Trophoblast cell (in vitro differentiated cells and primary cell): ENCODE measurements around the gene RGL2.

Experiments used
- DNase-seq, 2 donors: peaks; one replicate each; pipeline ENCODE4 v3.0.0-alpha.2; 2016
- H2AFZ ChIP-seq: 2 replicates; pipeline ENCODE4 v1.6.1; 2013; ENCODE audit warnings: low read length, moderate library complexity, mild to moderate bottlenecking; ENCODE audit not compliant: insufficient read depth, poor library complexity
- H2AK5ac ChIP-seq: 2 replicates; pipeline ENCODE4 v1.6.1; 2013; ENCODE audit warnings: mild to moderate bottlenecking, low read length
- H2BK120ac ChIP-seq: 2 replicates; pipeline ENCODE4 v1.6.1; 2013; ENCODE audit warnings: low read length, mild to moderate bottlenecking, moderate library complexity; ENCODE audit not compliant: insufficient read depth, poor library complexity
- H2BK12ac ChIP-seq: 2 replicates; pipeline ENCODE4 v1.6.1; 2013; ENCODE audit warnings: mild to moderate bottlenecking, low read length, moderate library complexity
- H2BK5ac ChIP-seq: 2 replicates; pipeline ENCODE4 v1.6.1; 2013; ENCODE audit warnings: low read length, low read depth, moderate library complexity, mild to moderate bottlenecking; ENCODE audit not compliant: poor library complexity
- H3K14ac ChIP-seq: 2 replicates; pipeline ENCODE4 v1.6.1; 2013; ENCODE audit warnings: mild to moderate bottlenecking, low read length
- H3K18ac ChIP-seq: 2 replicates; pipeline ENCODE4 v1.6.1; 2013; ENCODE audit warnings: mild to moderate bottlenecking, low read length
- H3K23ac ChIP-seq: 2 replicates; pipeline ENCODE4 v1.6.1; 2013; ENCODE audit warnings: low read length
- H3K27ac ChIP-seq: 2 replicates; pipeline ENCODE4 v1.5.1; 2013; ENCODE audit warnings: low read depth, mild to moderate bottlenecking, inconsistent platforms, low read length, moderate library complexity
- H3K27me3 ChIP-seq: 2 replicates; pipeline ENCODE4 v1.6.1; 2013; ENCODE audit warnings: inconsistent platforms, mild to moderate bottlenecking, low read length, moderate library complexity; ENCODE audit not compliant: insufficient read depth
- H3K36me3 ChIP-seq, 2 experiments: 1 replicate in 1 of 2; 2 replicates in 1 of 2; pipeline ENCODE4 v1.6.1; 2013; ENCODE audit warnings: low read length in 2 of 2, mild to moderate bottlenecking in 2 of 2, moderate library complexity in 1 of 2; ENCODE audit not compliant: insufficient read depth in 2 of 2, control insufficient read depth in 1 of 2
- H3K4ac ChIP-seq: 2 replicates; pipeline ENCODE4 v1.6.1; 2013; ENCODE audit warnings: low read depth, mild to moderate bottlenecking, low read length, moderate library complexity
- H3K4me1 ChIP-seq, 2 experiments: 1 replicate in 1 of 2; 2 replicates in 1 of 2; pipeline ENCODE4 v1.6.1; 2013; ENCODE audit warnings: low read length in 2 of 2, mild to moderate bottlenecking in 2 of 2, moderate library complexity in 1 of 2; ENCODE audit not compliant: insufficient read depth in 2 of 2, control insufficient read depth in 1 of 2
- H3K4me2 ChIP-seq: 2 replicates; pipeline ENCODE4 v1.6.1; 2013; ENCODE audit warnings: inconsistent platforms, mild to moderate bottlenecking, low read length, moderate library complexity
- H3K4me3 ChIP-seq: 2 replicates; pipeline ENCODE4 v1.5.1; 2013; ENCODE audit warnings: mild to moderate bottlenecking, low read depth, low read length, inconsistent platforms
- H3K79me1 ChIP-seq: one replicate; pipeline ENCODE4 v1.6.1; 2013; ENCODE audit warnings: low read length
- H3K79me2 ChIP-seq: 2 replicates; pipeline ENCODE4 v1.6.1; 2013; ENCODE audit warnings: low read length, mild to moderate bottlenecking; ENCODE audit not compliant: control insufficient read depth, insufficient read depth, poor library complexity
- H3K9ac ChIP-seq: 2 replicates; pipeline ENCODE4 v1.6.1; 2013; ENCODE audit warnings: mild to moderate bottlenecking, low read length
- H3K9me3 ChIP-seq: 2 replicates; pipeline ENCODE4 v1.6.1; 2013; ENCODE audit warnings: low read depth, mild to moderate bottlenecking, control low read depth, inconsistent platforms, low read length; ENCODE audit not compliant: insufficient read depth
- H4K12ac ChIP-seq: 2 replicates; pipeline ENCODE4 v1.6.1; 2013; ENCODE audit warnings: low read depth, mild to moderate bottlenecking, low read length, moderate library complexity
- H4K8ac ChIP-seq: 2 replicates; pipeline ENCODE4 v1.6.1; 2013; ENCODE audit warnings: low read depth, mild to moderate bottlenecking, low read length, moderate library complexity
- H4K91ac ChIP-seq: one replicate; pipeline ENCODE4 v1.6.1; 2013; ENCODE audit warnings: low read depth, mild to moderate bottlenecking, low read length, moderate library complexity
- WGBS: extraction: QIAGEN DNeasy Blood & Tissue Kit; methylation state at CpG from one replicate; pipeline ENCODE4 v1.1.7; 2013; ENCODE audit warnings: missing lambda C conversion rate; ENCODE audit not compliant: insufficient read length, insufficient coverage; ENCODE audit errors: extremely low coverage; 5-methylcytosine and 5-hydroxymethylcytosine counted together

Gene RGL2

DNA sequence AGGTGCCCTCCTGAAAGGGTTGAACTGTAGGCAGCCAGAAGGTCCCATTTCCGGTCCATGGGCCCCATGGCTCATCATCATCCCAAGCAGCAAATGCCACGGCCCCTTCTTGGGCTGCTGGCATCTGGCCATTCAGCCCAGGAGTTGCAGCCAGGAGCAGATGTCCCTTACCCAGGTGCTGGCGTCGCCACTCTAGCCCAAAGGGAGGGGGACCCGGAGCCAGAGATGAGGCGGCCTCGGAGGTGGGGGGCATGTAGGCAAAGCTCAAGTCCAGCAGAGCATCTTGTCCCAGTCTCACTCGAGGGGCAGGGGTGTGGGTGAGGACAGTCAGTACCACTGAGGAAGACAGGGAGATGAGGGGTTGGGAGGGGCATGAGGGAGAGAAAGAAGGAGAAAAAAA is 6.3 kb upstream of the RGL2 start:
- H3K23ac ChIP-seq = no peak overlapping the region
- H3K79me2 ChIP-seq = peaks cover under 1% of the 10 kb centered on the region
- no CpG with 5 or more reads among the region's 8 CpGs for WGBS
- no peaks in the 10 kb centered on the region for H3K79me1 ChIP-seq
- no peak overlapping the region for H3K4ac ChIP-seq
- H3K4me3 ChIP-seq = no peak overlapping the region
- no peak overlapping the region for H3K4me2 ChIP-seq
- H3K18ac ChIP-seq = no peak overlapping the region
- H3K27ac ChIP-seq = no peak overlapping the region
- no peaks in the 10 kb centered on the region for H3K4me1 ChIP-seq
- H3K9me3 ChIP-seq = no peaks in the 10 kb centered on the region
- no peak overlapping the region for H2AFZ ChIP-seq
- H2AK5ac ChIP-seq = no peak overlapping the region
- H2BK5ac ChIP-seq = no peak overlapping the region
- no peak overlapping the region for H2BK12ac ChIP-seq
- H3K27me3 ChIP-seq = no peaks in the 10 kb centered on the region
- H3K14ac ChIP-seq = no peak overlapping the region
- peaks cover 10 to 18% of the 10 kb centered on the region in 2 experiments for H3K36me3 ChIP-seq
- no peak overlapping the region for H4K91ac ChIP-seq
- no peak overlapping the region for H2BK120ac ChIP-seq
- no peak overlapping the region for H4K8ac ChIP-seq
- no peak for DNase-seq
- H4K12ac ChIP-seq = no peak overlapping the region
- H3K9ac ChIP-seq = no peak overlapping the region

GRCh38 chr6:33304216-33304615 is 5.5 kb upstream of the RGL2 start:
- WGBS = no CpG with 5 or more reads among the region's 16 CpGs
- H3K4me2 ChIP-seq = no peak overlapping the region
- H3K36me3 ChIP-seq = peaks cover 10 to 18% of the 10 kb centered on the region in 2 experiments
- peaks cover 6% of the 10 kb centered on the region for H3K79me1 ChIP-seq
- DNase-seq = no peak
- no peak overlapping the region for H3K14ac ChIP-seq
- H4K8ac ChIP-seq = no peak overlapping the region
- H3K4me3 ChIP-seq = no peak overlapping the region
- H4K12ac ChIP-seq = no peak overlapping the region
- H3K4ac ChIP-seq = no peak overlapping the region
- no peaks in the 10 kb centered on the region for H3K27me3 ChIP-seq
- H3K4me1 ChIP-seq = no peaks in the 10 kb centered on the region
- no peak overlapping the region for H3K27ac ChIP-seq
- H3K18ac ChIP-seq = no peak overlapping the region
- no peak overlapping the region for H2BK12ac ChIP-seq
- H3K9me3 ChIP-seq = no peaks in the 10 kb centered on the region
- H2AK5ac ChIP-seq = no peak overlapping the region
- no peak overlapping the region for H2BK5ac ChIP-seq
- H2BK120ac ChIP-seq = no peak overlapping the region
- no peak overlapping the region for H3K23ac ChIP-seq
- peaks cover 5% of the 10 kb centered on the region for H3K79me2 ChIP-seq
- no peak overlapping the region for H2AFZ ChIP-seq
- no peak overlapping the region for H4K91ac ChIP-seq
- H3K9ac ChIP-seq = no peak overlapping the region

- Histone ChIP-seq H3K4me2 (no peak overlapping the region), H4K12ac (no peak overlapping the region), H3K27ac (no peak overlapping the region), H3K4ac (no peak overlapping the region), H3K14ac (no peak overlapping the region), H4K91ac (no peak overlapping the region), H3K36me3 (peaks cover 10 to 18% of the 10 kb centered on the region in 2 experiments), H3K27me3 (no peaks in the 10 kb centered on the region), H3K4me3 (no peak overlapping the region), H4K8ac (no peak overlapping the region), H3K9ac (no peak overlapping the region), H2AK5ac (no peak overlapping the region), H2BK12ac (no peak overlapping the region), H3K79me1 (peaks cover 25% of the 10 kb centered on the region), H2AFZ (no peak overlapping the region), H3K79me2 (peaks cover 15% of the 10 kb centered on the region), H2BK5ac (no peak overlapping the region), H3K4me1 (peaks cover 2 to 4% of the 10 kb centered on the region in 2 experiments), H3K9me3 (no peaks in the 10 kb centered on the region), H2BK120ac (no peak overlapping the region), H3K23ac (no peak overlapping the region), H3K18ac (no peak overlapping the region)
- WGBS = no CpG with 5 or more reads among the region's 3 CpGs
- no peak for DNase-seq
Observed at GRCh38 chr6:33301877-33302276, 3.1 kb upstream of the RGL2 start.

DNA sequence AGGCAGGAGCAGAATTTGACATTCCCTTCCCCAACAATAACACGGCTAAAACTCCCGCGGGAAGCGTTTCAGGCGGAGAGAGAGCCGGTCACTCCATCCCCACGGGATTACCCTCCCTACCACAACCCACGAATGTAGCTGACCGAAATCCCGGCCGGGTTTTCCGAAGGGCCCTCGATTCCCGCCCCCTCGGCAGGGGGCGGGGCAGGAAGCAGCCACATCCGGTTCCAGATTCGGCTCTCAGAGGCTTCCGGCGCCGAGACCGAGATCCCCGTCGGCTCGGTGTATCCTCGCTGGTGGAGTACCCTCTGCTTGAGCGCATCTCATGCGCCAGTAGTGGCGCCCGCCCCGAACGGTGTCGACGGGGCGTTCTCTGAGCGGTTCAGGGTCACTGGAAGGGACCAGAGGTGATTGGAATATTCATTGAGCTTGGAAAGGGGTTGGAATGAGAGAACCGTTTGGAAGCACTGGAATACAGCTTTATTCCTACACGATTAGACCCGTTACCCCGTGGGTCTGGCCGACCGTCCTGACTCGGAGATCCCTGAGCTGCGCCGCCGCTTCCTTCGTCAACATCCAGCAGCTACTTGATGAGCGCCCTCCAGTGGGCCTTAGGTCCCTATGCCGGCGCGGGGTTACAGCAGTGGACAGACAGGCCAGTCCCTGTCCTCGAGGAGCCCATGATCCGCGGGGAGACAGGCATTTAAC is 649 bp upstream of the RGL2 start:
- no CpG with 5 or more reads among the region's 54 CpGs for WGBS
- peak overlapping the region; percentile 95 for H4K8ac ChIP-seq

More for the DNA sequence above, 649 bp upstream of the RGL2 start:
- Histone ChIP-seq H2AFZ (peak overlapping the region; percentile 61), H3K23ac (no peak overlapping the region), H3K79me1 (peaks cover 25% of the 10 kb centered on the region), H4K91ac (peak overlapping the region; percentile 95), H3K9ac (peak overlapping the region; percentile 92), H3K4me2 (peak overlapping the region; percentile 93), H3K4me3 (peak overlapping the region; percentile 95), H3K4ac (peak overlapping the region; percentile 82), H3K9me3 (peaks cover 1% of the 10 kb centered on the region), H2BK12ac (peak overlapping the region; percentile 68), H3K14ac (peak overlapping the region; percentile 98), H2AK5ac (peak overlapping the region; percentile 58), H4K12ac (peak overlapping the region; percentile 77), H2BK5ac (peak overlapping the region; percentile 94), H3K79me2 (peaks cover 22% of the 10 kb centered on the region), H3K36me3 (peaks cover 24 to 27% of the 10 kb centered on the region in 2 experiments), H3K4me1 (peaks cover 4 to 16% of the 10 kb centered on the region in 2 experiments), H3K18ac (peak overlapping the region; percentile 91), H2BK120ac (peak overlapping the region; percentile 84), H3K27me3 (no peaks in the 10 kb centered on the region), H3K27ac (peak overlapping the region; percentile 92)
- DNase-seq = peak; percentile 97 to 98
